Measurements from ENCODE around the gene NECTIN3. TPM values are rescaled to one million over a fixed set of nuclear protein-coding genes. Genes with fewer than 3 reads are reported as not detected.

NECTIN3 gene
- total RNA-seq, 2 experiments from 2014 or later: 7.8 to 8.5 TPM

DNA sequence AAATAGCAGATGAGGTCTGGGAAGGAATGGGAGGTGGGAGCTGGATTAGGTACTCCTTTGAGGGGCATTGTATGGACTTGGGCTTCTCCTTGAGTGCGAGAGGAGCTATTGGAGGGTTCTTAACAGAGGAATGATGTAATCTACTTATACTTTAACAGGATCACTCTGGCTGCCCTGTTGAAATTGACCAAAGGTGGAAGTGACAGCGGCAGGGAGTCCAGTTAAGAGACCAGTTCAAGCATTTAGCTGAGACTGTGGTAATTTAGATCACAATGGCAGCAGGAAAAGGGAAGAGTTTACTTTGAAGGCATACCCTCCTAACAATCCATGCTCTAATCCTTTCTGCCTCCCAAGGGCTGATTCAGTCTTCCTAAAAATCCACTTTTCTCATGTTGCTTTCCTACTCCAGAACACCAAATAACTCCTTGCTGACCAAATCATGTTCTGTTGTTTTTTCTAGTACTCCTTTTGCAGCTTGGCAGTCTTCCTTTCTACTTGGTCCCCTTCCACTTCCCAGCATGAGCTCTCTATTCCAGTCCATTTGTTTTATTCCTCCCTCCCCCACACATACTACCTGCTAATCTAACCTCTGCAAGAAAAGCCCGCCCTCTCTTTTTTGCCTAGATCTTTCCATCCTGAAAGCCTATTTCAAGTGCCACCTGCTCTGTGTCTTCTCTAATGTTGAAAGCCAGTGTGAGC lies 139.4 kb downstream of the NECTIN3 start:
- H3K27ac ChIP-seq (ENCODE audit: low read depth in 1 of 2, low read length in 2 of 2): no peak overlapping the region
- no peak for TF ChIP-seq CTCF (IDR thresholded peaks at IDR 0.05)
- no peaks in the 10 kb centered on the region for H3K9me3 ChIP-seq (ENCODE audit: control insufficient read depth in 1 of 2, insufficient read depth in 1 of 2, low read length in 2 of 2)
- no peak overlapping the region for H3K4me3 Mint-ChIP-seq
- no peak for ATAC-seq (ENCODE audit: poor library complexity)
- no peaks in the 10 kb centered on the region for H3K36me3 Mint-ChIP-seq (ENCODE audit: low read depth)
- intact Hi-C loops (cut with DNase I, micrococcal nuclease): no loop called here
- H3K27me3 Mint-ChIP-seq: no peaks in the 10 kb centered on the region
- CTCF ChIA-PET: no interaction called here
- no peak for DNase-seq
- H3K27ac Mint-ChIP-seq: no peak overlapping the region
- no peaks in the 10 kb centered on the region for H3K27me3 ChIP-seq (ENCODE audit: control insufficient read depth in 1 of 2, insufficient read depth in 2 of 2, low read length in 2 of 2)
- no peaks in the 10 kb centered on the region for H3K9me3 Mint-ChIP-seq
- H3K4me3 ChIP-seq (ENCODE audit: low read length): no peak overlapping the region
- H3K4me1 ChIP-seq (ENCODE audit: insufficient read depth, low read length): no peaks in the 10 kb centered on the region
- no peaks in the 10 kb centered on the region for H3K4me1 Mint-ChIP-seq (ENCODE audit: low read depth)
- no peaks in the 10 kb centered on the region for H3K36me3 ChIP-seq (ENCODE audit: insufficient read depth, low read length)
- POLR2A ChIA-PET: no interaction called here

- ChIA-PET CTCF (no interaction called here), POLR2A (no interaction called here)
- no peak overlapping the region for H3K4me3 ChIP-seq (ENCODE audit: low read length)
- Mint-ChIP-seq H3K4me3 (no peak overlapping the region), H3K9me3 (no peaks in the 10 kb centered on the region), H3K36me3 (ENCODE audit: low read depth) (no peaks in the 10 kb centered on the region), H3K27me3 (no peaks in the 10 kb centered on the region), H3K4me1 (ENCODE audit: low read depth) (no peaks in the 10 kb centered on the region), H3K27ac (no peak overlapping the region)
- ATAC-seq (ENCODE audit: poor library complexity) (no peak), DNase-seq (no peak)
- H3K9me3 ChIP-seq (ENCODE audit: control insufficient read depth in 1 of 2, insufficient read depth in 1 of 2, low read length in 2 of 2): no peaks in the 10 kb centered on the region
- H3K27ac ChIP-seq (ENCODE audit: low read depth in 1 of 2, low read length in 2 of 2): no peak overlapping the region
- intact Hi-C loops (cut with DNase I, micrococcal nuclease): no loop called here
- no peaks in the 10 kb centered on the region for H3K27me3 ChIP-seq (ENCODE audit: control insufficient read depth in 1 of 2, insufficient read depth in 2 of 2, low read length in 2 of 2)
- H3K36me3 ChIP-seq (ENCODE audit: insufficient read depth, low read length): no peaks in the 10 kb centered on the region
- TF ChIP-seq CTCF (IDR thresholded peaks at IDR 0.05): no peak
- no peaks in the 10 kb centered on the region for H3K4me1 ChIP-seq (ENCODE audit: insufficient read depth, low read length)
Measured at GRCh38 chr3:111212511-111212910, 140.9 kb downstream of the NECTIN3 start.

DNA sequence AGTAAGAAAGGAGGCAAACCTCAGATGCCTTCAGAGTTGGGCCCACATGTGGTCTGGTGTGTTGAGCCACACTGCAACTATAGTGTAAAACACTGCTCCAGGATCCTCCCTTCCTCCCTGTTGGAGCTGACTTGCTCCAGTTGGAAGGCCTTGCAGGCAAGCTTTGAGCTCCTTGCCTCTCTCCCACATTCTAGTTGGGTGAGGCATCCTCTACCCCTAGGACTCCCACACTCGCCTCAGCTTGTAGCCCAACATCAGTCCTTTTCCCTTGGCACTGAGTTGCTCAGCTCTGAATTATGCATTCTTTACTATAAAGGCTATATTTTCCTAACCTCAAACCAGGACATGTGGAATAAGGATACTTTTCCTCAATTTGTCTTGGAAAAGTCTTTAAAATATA lies 143.9 kb downstream of the NECTIN3 start:
- Histone ChIP-seq H3K9me3 (ENCODE audit: control insufficient read depth in 1 of 2, insufficient read depth in 1 of 2, low read length in 2 of 2) (no peaks in the 10 kb centered on the region), H3K36me3 (ENCODE audit: insufficient read depth, low read length) (no peaks in the 10 kb centered on the region), H3K4me3 (ENCODE audit: low read length) (no peak overlapping the region), H3K27me3 (ENCODE audit: control insufficient read depth in 1 of 2, insufficient read depth in 2 of 2, low read length in 2 of 2) (no peaks in the 10 kb centered on the region), H3K4me1 (ENCODE audit: insufficient read depth, low read length) (no peaks in the 10 kb centered on the region), H3K27ac (ENCODE audit: low read depth in 1 of 2, low read length in 2 of 2) (no peak overlapping the region)
- intact Hi-C loops (cut with DNase I, micrococcal nuclease): no loop called here
- H3K27me3 Mint-ChIP-seq: no peaks in the 10 kb centered on the region
- DNase-seq (no peak), ATAC-seq (ENCODE audit: poor library complexity) (no peak)
- no peaks in the 10 kb centered on the region for H3K9me3 Mint-ChIP-seq
- TF ChIP-seq CTCF (IDR thresholded peaks at IDR 0.05): no peak
- H3K4me1 Mint-ChIP-seq (ENCODE audit: low read depth): no peaks in the 10 kb centered on the region
- CTCF ChIA-PET: no interaction called here
- no peaks in the 10 kb centered on the region for H3K36me3 Mint-ChIP-seq (ENCODE audit: low read depth)
- no peak overlapping the region for H3K27ac Mint-ChIP-seq
- no peak overlapping the region for H3K4me3 Mint-ChIP-seq
- POLR2A ChIA-PET: no interaction called here

Measured in CD4-positive, alpha-beta T cell (primary cell).